PFSK-1 (cell line): Measurements from ENCODE around the gene RYR1.

ENCODE experiments used
- FOXP2 ChIP-seq: optimal IDR thresholded peaks from 2 replicates; pipeline ENCODE3; 2011; ENCODE audit warnings: borderline replicate concordance, control low read depth, inconsistent platforms; ENCODE audit not compliant: insufficient read depth; ENCODE audit errors: extremely low read length, extremely low read depth
- POLR2AphosphoS5 ChIP-seq: IDR thresholded peaks from 2 replicates; pipeline ENCODE4 v1.6.1; 2012; ENCODE audit warnings: low read depth, mild to moderate bottlenecking, control low read depth, low read length, moderate library complexity
- REST ChIP-seq, 2 experiments: IDR thresholded peaks; 2 replicates each; pipeline versions ENCODE4 v1.6.1 to v1.8.0; 2011 to 2012; ENCODE audit warnings: low read depth in 2 of 2, low read length in 2 of 2, control low read depth in 1 of 2, inconsistent platforms in 1 of 2, mild to moderate bottlenecking in 1 of 2, moderate library complexity in 1 of 2; ENCODE audit not compliant: insufficient read depth in 1 of 2
- SIN3A ChIP-seq: IDR thresholded peaks from 2 replicates; pipeline ENCODE4 v1.6.1; 2012; ENCODE audit warnings: mild to moderate bottlenecking, low read length, moderate library complexity, borderline replicate concordance; ENCODE audit not compliant: insufficient read depth
- TAF1 ChIP-seq: IDR thresholded peaks from 2 replicates; pipeline ENCODE4 v1.6.1; 2012; ENCODE audit warnings: low read length, control low read depth, borderline replicate concordance; ENCODE audit not compliant: insufficient read depth

The RYR1 gene

GRCh38 chr19:38626401-38626800, 192.9 kb downstream of the RYR1 start:
- TF ChIP-seq REST (IDR thresholded peaks at IDR 0.05; ENCODE audit: insufficient read depth in 1 of 2, low read depth in 2 of 2, low read length in 2 of 2) (no peak), TAF1 (no peak), FOXP2 (no peak)

GRCh38 chr19:38629568-38629967, 196.1 kb downstream of the RYR1 start:
- TF ChIP-seq REST (IDR thresholded peaks at IDR 0.05; ENCODE audit: insufficient read depth in 1 of 2, low read depth in 2 of 2, low read length in 2 of 2) (no peak), POLR2AphosphoS5 (no peak), TAF1 (no peak), SIN3A (no peak), FOXP2 (no peak)

GRCh38 chr19:38632476-38633213, 199.2 kb downstream of the RYR1 start:
- peak; percentile 8; the same call in 1 of the 2 replicates for TF ChIP-seq POLR2AphosphoS5
- TF ChIP-seq REST (IDR thresholded peaks at IDR 0.05; ENCODE audit: insufficient read depth in 1 of 2, low read depth in 2 of 2, low read length in 2 of 2): no peak
- no peak for TF ChIP-seq FOXP2
- no peak for TF ChIP-seq SIN3A
- TF ChIP-seq TAF1: no peak

GRCh38 chr19:38634757-38635482, 201.4 kb downstream of the RYR1 start:
- TF ChIP-seq POLR2AphosphoS5 (0 out of 2 replicates have a peak, but pooled peaks have one; percentile 26), SIN3A (no peak)

- no peak for TF ChIP-seq REST (IDR thresholded peaks at IDR 0.05; ENCODE audit: insufficient read depth in 1 of 2, low read depth in 2 of 2, low read length in 2 of 2)
Measured at GRCh38 chr19:38635483-38636399, 202.2 kb downstream of the RYR1 start.
